Hepatocyte (in vitro differentiated cells): ENCODE measurements around the gene PPM1K.

Source experiments
- CTCF ChIP-seq: fragments of 200-600 bp; sonication (generic); IDR thresholded peaks from 2 replicates; pipeline ENCODE4 v1.5.1; 2016; ENCODE audit warnings: antibody characterized with exemption, mild to moderate bottlenecking; ENCODE audit not compliant: poor library complexity
- EZH2 ChIP-seq: fragments of 200-600 bp; sonication (generic); IDR thresholded peaks from 2 replicates; pipeline ENCODE4 v1.6.1; 2016; ENCODE audit warnings: antibody characterized with exemption, mild to moderate bottlenecking, borderline replicate concordance

DNA sequence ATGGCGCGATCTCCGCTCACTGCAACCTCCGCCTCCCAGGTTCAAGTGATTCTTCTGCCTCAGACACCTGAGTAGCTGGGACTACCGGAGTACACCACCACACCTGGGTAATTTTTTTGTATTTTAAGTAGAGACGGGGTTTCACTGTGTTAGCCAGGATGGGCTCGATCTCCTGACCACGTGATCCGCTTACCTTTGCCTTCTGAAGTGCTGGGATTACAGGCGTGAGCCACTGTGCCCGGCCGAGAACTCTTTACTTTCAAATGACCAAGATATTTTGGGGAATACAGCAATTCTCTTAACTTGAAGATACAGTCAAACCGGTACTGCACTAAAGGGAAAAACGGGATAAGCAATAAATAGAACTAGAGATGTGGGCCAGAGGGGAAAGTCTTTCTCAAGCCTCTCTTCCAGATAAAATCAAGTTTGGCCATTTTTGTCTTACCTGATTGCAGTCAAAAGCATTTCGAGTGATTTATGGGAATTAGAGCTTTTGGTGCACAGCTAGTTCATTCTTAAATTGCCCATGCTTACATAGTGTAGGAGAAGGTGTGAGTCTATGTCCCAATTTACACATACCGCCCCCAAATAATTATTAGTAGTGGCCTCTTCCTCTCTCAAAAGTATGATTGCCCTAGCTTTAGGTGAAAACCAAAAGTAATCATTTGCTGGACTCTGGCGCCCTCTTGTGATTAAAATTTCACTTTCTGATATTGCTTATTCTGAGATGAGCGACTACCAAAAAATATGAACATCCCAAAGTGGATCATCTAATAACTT, 72.7 kb downstream of the PPM1K start:
- peak; percentile 82 for TF ChIP-seq CTCF
- no peak for TF ChIP-seq EZH2
